Right kidney (tissue), 1 donor: ENCODE measurements around the gene CPAMD8.

Experiments used
- DNase-seq: peaks from one replicate; pipeline ENCODE4 v3.0.0-alpha.2; 2016

CPAMD8 gene

DNA sequence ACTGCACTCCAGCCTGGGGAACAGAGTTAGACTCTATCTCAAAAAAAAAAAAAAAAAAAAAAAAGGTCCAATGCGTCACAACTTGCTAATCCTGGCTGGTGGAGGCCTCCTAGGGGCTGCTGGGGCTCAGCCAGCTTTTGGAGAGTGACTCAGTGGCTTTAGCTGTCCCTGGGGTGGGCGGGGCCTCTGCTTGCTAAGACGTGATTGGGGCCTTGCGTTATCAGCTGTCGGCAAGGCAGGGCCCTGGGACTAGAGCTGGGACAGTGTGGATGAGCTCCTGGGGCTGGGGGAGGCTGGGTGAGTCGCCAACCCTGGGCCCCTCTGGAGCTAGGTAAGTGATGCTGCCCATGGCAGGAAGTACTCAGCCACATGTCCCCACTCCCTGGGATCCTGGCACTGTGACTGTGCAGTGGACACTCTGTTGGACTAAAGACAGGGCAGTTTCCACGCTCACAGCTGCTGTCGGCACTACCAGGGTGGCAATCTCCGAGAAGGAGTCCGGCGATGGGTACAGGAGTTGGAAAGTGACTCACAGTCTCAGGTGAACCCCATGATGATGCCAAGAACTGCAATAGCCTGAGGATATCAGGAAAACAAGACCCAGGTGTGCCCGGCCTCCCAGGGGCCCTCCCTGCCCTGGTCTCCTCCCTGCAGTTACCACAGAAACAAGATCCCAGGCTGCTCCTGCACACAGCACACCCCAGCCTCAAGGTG lies 105.6 kb downstream of the CPAMD8 start:
- DNase-seq, result no peak

DNA sequence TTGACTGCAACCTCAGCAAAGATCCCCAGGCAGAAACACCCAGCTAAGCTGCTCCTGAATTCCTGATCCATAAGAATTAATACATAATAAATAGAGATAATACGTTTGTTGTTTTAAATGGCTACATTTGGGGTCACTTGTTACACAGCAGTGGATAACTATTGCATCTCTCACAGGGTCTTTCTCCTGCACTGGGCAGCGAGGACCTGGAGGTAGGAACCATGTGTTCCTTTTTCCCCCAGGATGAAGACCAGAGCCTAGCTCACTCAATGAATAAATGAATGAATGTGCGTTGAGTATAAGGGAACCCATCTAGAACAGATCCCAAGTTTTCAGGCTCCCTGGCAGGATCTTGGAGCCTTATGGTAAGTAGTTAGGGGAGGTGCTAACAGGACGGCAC lies 107.1 kb downstream of the CPAMD8 start:
- no peak for DNase-seq

DNA sequence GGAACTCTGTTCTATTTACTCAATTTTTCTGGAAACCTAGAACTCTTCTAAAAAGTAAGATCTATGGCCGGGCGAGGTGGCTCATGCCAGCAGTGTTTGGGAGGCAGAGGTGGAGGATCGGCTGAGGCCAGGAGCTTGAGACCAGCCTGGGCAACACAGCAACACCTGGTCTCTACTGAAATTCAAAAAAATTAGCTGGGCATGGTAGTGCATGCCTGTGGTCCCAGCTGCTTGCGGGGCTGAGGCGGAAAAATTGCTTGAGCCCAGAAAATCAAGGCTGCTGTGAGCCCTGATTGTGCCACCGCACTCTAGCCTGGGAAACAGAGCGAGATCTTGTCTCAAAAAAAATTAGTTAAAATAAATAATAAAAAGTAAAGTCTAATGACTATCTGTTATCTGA lies 109.2 kb downstream of the CPAMD8 start:
- DNase-seq, result no peak

DNA sequence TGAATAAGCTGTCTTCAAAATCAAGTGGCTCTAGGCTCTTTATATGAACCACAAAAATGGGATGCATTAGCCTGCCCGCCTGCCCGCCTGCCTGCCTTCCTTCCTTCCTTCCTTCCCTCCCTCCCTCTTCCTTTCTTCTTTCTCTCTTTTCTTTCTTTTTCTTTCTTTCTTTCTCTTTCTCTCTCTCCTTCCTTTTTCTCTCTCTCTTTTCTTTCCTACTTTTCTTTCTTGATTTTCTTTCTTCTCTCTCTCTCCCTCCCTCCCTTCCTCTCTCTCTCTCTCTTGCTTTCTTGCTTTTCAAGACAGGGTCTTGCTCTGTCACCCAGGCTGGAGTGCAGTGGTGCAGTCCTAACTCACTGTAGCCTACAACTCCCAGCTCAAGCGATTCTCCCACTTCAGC lies 110.9 kb downstream of the CPAMD8 start:
- no peak for DNase-seq

DNA sequence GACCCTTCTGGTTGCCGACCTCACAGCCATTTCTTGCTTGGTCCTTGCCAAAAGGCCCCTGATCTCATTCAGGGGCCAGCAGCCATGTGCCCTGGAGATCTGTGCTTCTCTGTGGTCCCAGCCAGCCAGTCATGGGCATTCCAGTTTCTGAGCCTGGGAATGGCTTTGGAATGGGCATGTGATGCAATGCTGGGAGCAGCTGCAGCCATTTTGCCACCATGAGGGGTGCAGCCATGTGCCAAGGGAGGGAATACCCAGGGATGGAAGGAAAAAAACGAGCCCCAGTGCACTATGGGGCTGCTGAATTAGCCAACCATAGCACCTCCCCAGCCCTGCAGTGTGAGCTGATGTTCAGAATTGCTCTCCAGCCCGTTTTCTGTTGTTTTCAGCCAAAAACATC lies 111.5 kb downstream of the CPAMD8 start:
- no peak for DNase-seq

DNA sequence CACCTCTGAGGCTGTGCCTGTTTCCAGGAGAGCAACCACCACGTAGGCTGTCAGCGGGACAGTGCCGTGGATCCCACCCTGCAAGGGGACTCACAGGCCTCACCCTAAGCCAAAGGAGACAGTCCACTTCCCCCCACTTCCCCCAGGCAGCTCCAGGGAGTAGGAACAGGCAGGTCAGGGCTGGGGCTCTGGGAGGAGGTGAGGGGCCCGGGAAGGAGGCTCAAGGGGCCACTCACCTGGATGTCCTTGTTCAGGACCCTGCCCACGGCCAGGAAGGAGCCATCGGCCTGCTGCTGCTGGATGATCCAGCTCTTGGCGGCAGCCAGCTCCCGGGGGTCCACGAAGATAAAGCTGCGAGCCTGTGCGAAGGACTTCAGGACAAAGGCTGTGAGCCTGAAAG lies 112.2 kb downstream of the CPAMD8 start:
- no peak for DNase-seq

DNA sequence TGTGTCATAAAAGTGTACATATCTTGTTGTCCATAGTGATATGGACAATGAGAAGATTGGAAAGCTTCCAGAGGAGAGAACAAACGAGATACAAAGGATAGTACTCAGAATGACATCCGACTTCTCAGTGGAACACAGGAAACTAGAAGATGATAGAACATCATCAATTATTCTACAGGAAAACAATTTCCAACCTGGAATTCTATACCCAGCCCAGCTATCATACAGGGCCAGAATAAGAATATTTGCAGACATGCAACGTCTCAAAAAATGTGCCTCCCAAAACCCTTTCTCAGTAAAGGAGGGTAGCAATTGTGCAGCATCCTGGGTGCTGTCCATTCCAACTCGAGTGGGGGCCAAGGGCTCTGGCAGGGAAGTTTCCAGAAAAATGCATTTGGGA lies 113.8 kb downstream of the CPAMD8 start:
- DNase-seq, result no peak

DNA sequence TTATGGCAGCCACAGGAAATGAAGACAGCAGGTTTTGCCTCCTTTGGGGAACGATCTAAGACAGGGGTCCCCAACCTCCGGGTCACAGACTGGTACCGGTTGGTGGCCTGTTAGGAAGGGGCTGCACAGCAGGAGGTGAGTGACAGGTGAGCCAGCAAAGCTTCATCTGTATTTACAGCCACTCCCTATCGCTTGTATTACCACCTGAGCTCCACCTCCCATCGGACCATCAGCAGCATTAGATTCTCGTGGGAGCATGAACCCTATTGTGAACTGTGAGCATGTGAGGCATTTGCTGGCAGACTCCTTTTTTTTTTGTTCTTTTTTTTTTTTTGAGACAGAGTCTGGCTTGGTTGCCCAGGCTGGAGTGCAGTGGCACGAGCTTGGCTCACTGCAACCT lies 115.6 kb downstream of the CPAMD8 start:
- no peak for DNase-seq

DNA sequence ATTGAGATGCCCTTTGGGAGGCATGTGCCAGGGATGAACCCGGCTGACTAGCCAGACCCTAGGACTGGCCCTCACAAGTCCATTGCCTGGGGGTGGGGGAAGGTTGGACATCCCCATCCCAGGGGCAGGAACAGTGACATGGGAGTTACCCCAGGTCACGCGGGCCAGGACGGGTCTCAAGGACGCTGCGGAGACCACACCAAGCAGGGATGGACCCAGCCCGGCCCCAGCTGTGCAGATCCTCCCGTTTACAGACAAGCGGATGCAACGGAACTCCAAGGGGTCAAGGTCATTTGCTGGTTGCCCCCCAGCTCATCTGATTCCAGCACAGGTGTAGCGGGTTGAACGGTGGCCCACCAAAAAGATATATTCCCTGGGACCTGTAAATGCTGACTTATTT lies 117.9 kb downstream of the CPAMD8 start:
- no peak for DNase-seq

DNA sequence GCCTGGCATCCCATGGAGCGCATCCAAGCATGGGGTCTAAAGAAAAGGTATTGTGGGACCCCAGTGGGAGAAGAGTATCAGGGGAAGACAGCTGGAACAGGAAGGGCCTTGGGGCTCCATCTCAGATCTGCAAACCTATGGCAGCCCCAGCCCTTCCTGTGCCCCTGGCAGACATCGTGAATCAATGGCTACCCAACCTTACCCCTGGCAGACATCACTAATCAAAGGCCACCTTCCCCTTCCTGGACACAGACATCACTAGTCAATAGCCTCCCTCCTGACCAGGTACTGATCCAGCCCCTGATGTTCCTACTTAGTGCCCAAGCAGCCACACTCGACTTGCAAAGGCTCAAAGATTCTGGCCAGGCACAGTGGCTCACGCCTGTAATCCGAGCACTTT lies 122.0 kb downstream of the CPAMD8 start:
- DNase-seq, result no peak

DNA sequence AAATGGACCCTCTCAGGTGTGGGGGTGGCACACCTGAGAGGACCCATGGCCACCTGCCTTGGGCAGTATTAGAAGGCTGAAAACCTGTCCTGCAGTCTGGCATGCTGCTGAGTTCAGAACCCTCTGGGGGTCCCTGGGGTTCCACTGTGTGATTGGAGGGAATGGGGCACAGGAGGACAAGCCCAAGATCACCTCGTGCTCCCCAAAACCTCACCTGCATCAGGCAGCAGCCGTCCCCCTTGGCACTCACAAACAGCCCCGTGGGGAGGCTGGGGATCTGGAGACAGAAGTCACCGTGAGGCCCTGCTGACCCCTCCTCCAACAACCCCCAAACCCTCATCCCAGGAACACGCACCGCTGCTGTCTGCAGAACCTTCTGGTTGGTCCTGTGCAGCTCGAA lies 123.3 kb downstream of the CPAMD8 start:
- no peak for DNase-seq

DNA sequence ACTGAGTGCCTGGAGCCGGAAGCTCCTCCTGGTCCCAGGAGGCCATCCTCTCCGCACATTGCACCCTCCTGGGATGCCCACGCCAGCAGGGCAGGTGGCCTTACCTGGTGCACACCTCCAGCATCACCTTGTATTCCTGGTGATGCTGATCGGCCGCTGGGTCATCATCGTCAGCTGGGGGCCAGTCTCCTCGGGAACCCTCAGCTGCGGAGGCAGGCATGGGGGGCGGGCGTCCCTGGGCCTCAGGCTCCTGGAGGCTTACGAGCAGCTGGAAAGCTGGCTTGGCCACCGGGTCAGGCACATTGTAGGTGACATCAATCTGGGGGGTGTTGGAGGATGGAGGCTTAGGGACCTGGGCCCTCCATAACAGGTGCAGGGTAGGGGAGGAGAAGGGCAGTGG lies 124.1 kb downstream of the CPAMD8 start:
- no peak for DNase-seq

DNA sequence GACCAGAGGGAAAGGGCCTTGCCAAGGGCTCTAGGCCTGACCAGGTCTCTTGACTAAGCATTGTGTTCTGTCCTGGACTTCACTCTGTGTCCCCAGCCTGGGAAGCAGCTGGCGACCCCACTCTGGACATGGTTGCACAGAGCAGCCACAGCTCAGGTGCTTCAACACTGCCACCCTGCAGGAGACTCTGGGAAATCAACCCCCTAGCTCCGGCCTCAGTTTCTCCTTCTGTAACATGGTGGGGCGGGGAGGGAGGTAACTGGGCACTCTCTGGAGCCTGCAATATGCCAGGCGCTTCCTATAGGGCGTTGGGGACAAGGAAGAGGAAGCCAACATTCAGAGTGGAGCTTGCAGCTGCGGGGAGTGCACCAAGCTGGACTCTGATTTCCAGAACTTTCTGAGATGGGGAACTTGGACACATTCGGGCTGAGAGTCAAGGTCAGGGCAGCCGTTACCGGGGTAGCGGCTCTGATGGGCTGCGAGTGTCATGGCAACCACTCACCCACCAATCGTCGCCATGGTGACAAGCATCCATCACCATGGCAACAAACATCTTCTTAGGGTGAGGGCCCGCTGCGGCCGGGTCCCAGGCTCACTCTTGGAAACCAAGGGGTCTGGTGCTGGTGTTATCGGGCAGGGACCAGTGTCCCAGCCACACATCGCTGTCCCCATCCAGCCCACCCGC lies 125.0 kb downstream of the CPAMD8 start:
- no peak for DNase-seq

DNA sequence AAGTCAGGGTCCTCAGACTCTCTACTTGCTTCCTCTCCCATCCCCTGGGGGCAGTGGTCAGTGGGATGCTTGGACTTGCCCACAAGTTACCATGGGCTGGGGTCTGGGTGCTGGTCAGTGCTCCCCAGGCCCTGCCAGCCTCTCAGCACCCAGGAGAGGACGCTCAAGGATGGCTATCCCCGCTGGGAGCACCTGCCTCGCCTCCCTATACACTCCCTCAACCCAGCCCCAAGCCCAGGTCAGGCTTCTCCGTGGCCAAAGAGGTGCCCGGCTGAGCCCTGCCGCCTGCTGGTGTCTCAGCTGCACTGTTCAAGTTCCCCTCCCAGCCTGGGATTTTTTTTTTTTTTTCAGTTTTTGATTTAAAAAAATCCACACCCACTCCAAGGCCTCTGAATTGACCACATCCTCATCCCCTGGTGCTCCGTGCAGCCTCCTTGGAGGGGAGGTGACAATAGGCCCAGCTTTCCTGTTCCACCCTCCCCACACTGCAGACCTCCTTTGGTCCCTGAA lies 127.0 kb downstream of the CPAMD8 start:
- no peak for DNase-seq

DNA sequence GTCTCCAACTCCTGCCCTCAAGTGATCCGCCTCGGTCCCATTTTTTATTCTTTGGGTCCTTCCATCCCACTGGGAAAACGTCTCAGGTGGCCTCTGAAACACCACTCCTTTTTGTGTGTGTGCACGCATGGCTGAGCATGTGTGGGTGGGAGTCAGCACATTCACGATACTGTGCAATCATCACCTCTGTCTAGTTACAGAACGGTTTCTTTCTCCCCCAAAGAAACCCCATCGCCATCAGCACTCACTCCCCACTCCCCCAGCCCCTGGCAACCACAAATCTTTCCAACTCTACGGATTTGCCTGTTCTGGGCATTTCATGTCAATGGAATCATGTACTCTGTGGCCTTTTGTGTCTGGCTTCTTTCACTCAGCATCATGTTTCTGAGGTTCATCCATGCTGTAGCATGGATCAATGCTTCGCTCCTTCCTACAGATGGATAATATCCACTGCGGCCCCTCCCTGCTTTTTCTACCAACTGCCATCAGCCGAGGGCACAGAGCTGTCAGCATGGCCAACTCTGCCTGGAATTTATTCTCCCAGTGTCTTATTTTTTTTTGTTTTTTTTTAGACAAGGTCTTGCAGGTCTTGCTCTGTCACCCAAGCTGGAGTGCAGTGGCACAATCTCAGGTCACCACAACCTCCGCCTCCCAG lies 128.1 kb downstream of the CPAMD8 start:
- DNase-seq, result peak; percentile 55

DNA sequence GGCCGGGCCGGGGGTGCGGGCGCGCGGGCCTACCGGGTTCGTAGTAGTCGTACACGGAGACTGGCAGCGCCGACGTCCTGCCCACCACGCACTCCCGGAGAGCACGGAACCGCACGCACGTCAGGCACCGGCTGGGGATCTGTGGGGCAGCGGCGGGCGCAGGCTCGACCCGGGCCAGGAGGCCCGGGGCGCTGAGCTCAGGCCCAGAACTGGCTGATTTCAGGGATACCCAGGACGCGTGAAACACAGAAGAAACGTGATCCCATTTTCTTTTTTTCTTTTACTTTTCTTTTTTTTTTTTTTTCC lies 128.8 kb downstream of the CPAMD8 start:
- DNase-seq, result no peak

DNA sequence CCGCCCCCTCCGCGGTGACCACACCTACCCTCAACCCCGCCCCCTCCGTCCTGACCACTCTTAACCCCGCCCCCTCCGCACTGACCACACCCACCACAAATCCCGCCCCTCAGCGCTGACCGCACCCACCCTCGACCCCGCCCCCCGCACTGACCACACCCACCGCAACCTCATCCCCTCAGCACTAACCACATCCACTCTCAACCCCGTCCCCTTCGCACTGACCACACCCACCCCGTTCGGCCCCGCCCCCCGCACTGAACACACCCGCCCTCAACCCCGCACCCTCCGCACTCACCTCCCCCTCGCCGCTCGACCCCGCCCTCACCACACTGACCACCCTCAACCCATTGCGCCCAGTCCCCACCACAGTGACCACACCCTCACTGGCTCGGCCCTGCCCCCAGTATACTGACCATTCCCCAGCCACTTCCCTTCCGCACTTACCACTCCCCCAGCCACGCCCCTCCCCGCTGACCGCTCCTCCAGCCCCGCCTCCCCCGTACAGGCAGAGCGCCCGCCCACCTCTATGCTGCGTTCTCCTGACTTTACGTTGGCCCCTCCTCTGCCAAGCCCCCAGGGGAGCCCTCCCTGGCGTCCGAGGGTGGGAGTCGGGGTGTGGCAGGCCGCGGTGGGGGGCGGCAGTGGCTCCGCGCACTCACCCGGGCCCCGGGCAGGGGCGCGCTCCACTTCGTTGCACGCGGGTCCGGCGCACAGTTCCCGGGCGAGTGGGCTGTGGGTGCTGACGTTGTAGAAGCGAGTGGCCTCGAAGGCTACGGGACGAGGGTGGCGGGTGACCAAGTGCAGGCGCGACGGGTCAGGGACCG lies 129.4 kb downstream of the CPAMD8 start:
- DNase-seq, result peak; percentile 90

DNA sequence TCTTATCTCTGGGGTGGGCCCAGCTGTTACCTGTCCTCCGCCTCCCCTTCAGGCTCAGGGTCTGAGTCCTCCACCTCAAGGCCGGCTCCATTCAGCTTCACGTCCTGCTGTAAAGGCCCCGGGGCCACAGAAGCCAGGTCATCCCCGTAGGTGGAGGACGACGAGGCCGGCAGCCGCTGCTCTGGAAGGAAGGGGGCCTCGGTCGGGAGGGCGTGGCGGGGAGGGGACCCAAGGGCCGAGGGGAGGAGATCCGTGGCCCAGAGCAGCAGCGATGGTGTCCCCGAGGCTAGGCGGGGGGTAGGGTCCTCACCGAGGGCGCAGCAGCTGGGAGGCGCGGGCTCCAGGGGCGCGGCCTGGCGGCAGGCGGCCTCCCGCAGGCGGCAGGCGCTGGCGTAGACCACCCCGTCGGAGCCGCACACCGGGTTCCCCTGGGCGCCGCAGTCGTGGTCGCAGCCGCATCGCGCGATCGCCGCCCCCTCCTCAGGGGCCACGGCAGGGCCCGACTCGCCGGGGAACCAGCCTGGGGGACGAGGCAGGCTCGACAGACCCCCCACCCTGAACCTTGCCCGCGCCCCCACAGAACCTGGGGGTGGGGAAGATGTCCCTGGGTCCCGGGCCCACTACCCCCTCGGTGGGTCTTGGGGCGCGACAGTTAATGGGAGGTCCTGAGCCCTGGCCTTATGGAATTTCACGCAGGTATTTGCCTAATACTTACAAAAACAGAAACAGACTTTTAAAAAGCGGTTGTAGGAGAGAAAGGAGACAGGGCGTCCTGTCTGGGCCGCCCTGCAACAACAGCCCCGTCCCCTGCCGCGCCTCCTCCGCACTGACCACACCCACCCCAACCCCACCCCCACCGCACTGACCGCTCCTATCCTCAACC lies 130.2 kb downstream of the CPAMD8 start:
- DNase-seq, result peak; percentile 72

DNA sequence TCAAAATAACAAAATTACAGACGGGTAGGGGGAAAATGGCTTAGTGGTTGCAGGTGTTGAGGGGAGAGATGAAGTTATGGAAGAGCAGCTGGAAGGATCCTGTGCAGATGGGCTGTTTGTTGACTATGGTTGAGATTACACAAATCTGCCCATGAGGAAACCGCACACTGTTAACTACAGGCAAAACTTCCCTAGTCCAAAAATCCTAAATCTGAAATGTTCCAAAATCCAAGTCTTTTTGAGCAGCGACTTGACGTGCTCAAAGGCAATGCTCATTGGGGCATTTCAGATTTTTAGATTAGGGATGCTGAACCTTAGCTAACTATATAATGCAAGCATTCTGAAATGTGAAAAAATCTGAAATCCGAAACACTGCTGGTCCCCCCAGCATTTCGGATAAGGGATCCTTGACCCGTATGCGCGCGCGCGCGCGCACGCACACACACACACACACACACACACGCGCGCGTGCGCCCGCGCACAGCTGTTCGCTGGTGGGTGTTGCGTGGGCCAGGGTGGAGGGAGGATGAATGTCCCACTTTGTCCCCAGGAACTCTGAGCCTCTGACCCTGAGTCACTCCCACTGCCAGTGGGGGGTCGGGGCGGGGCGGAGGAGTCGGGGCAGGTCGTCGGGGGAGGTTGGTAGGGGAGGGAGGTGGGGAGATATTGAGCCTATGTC lies 131.0 kb downstream of the CPAMD8 start:
- peak; percentile 52 for DNase-seq

DNA sequence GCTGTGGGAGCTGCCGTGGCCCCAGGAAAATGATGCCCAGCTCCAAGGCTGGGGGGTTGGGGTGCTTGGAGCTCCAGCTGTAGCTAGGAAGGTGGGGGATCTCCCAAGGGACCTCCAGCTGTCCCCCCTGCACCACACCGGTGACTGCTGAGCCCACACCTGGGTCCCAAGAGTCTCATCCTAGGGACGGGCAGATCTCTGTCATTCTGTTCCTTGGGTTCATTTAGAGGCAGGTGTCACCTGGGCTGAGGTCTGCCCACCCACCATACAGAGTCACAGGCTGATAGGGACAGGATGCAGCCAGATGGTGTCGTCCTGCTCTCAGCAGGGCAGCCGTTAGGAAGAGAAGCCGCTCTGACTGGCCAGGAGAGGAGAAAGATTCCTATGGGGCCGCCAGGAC lies 132.5 kb downstream of the CPAMD8 start:
- no peak for DNase-seq

DNA sequence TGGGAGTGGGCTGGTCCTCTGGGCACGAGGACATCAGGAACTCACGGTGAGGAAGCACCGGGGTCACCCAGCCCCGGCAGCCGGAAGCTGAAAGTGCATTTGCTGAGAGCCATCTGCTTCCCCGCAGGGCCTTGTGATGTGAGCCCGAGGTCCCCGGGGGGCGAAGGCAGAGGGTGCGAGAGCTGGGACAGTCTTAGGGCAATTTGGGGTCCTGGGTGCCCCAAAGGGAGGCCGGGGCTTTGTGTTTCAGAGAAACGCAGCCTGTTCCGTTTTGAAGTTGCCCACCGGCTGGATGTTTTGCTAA lies 133.0 kb downstream of the CPAMD8 start:
- no peak for DNase-seq
